HL-60/S4 (cell line): Measurements from ENCODE around the gene PI3.
"Not testable (repeated sequence)": the region's sequence is repeated elsewhere in the genome, so short reads cannot be mapped to it uniquely, and the experiment has no call there.

Experiments
- in situ Hi-C: fragments of 300-500 bp; cut with MboI; formaldehyde crosslinking; loops from 2 replicates; pipeline ENCODE4 v1.14.3; 2022; ENCODE audit warnings: low sequenced_read_pairs

PI3 gene

GRCh38 chr20:45174434-45175364 is at the start of gene PI3:
TSS of gene PI3 (plus strand) at chr20:45174902. CDS start at chr20:45174923, 21 bp downstream.
- in situ Hi-C loops: no loop called here

DNA sequence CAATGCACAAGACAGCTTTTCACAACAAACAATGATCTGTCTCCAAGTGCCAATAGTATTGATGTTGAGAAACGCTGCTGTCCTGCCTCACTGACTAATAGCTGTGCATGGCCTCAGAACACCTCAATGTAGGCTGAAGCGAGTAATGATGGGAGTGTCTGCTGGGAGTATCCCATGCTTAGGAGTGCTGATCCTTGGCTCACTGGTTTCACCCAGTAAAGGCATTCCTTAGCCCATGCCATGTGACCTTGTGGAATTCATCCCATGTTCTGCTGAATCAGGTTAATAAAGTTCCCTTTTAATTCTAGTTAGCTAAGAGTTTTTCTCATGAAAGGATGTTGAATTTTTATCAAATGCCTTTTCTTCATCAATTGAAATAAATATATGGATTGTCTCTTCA is 46.6 kb upstream of the PI3 start:
- in situ Hi-C loops: no loop called here

DNA sequence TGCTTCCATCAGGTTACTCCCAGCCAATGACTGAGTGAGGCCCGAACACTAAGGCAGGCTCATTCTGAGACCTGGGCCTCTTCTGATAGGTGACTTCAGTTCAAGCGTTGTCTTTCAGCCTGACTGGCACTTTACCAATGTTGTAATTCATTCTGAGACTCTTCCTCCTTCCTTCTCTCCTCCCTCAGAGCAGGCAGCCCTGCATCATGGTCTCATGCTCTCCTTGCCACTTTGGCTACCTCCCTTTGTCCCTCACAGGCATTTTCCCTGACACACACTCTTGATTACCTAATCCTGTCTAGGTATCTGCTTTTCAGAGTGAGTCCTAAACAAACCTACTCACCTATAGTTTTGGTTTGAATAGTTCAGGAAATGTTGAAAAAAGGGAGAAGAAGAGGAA is 37.8 kb upstream of the PI3 start:
- in situ Hi-C loops: no loop called here

- in situ Hi-C loops: no loop called here
Measured at GRCh38 chr20:45138561-45139300, 36.0 kb upstream of the PI3 start.

DNA sequence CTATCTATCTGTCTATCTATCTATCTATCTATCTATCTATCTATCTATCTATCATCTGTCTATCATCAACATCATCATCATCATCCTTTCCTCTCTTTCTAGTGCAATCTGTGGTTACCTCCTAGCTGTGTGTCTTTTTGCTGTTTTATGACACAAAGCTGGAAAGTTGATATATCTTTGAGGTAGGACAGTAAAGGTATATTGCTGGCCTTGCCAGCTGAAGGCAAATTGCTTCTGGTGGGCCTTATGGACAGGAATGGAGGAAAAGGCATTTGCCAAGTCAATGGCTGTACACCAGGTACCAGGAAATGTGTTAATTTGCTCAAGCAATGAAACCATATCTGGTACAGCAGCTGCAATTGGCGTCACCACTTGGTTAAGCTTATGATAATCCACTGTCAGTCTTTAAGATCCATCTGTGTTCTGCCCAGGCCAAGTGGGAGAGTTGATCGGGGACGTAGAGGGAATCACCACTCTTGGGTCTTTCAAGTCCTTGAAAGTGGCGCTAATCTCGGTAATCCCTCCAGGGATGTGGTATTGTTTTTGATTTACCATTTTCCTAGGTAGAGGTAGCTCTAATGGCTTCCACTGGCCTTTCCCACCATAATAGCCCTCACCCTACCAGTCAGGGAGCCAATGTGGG is 34.8 kb upstream of the PI3 start:
- in situ Hi-C loops: not testable (repeated sequence)

- in situ Hi-C loops: no loop called here
Measured at GRCh38 chr20:45140836-45141235, 33.9 kb upstream of the PI3 start.

DNA sequence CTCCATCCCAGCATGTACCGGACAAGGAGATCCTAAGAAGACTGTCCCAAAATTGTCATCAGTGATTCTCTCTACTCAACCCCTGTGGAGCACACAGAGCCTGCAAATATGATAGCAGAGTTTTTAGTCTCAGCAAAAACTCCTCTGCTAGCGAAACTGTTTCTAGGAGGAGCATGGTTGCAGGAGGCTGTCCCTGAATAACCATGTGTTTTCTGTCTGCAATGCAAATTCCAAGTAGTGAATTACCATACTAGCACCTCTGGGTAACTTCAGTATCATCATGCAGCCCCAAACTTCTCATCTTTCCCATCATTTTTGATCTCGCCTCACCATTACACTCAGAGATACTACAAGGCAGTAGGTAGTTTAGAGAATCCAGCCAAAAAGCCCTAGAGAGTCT is 25.6 kb upstream of the PI3 start:
- in situ Hi-C loops: no loop called here

GRCh38 chr20:45152405-45152804 is 22.3 kb upstream of the PI3 start:
- in situ Hi-C loops: no loop called here

GRCh38 chr20:45153147-45153546 is 21.6 kb upstream of the PI3 start:
- in situ Hi-C loops: no loop called here

DNA sequence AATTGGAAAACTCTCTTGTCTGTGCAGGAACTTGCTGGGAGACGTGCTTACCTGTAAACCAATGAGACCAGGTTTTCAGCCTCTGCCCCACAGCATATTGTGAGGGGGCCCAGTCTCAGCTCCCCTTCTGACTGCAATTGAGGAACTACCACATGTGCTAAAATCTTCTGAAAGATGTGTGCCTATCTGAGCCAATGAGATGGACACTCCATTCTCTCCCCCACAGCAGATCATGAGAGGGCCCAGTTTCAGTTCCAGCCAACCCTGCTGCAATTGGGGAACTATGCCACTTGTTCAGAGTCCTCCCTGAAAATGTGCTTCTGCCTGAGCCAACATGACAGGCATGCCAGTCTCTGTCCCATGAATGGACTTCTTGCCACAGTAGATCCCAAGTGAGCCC is 20.9 kb upstream of the PI3 start:
- in situ Hi-C loops: no loop called here

- in situ Hi-C loops: no loop called here
Measured at GRCh38 chr20:45154183-45154582, 20.5 kb upstream of the PI3 start.

- in situ Hi-C loops: not testable (repeated sequence)
Measured at GRCh38 chr20:45154794-45155193, 19.9 kb upstream of the PI3 start.

DNA sequence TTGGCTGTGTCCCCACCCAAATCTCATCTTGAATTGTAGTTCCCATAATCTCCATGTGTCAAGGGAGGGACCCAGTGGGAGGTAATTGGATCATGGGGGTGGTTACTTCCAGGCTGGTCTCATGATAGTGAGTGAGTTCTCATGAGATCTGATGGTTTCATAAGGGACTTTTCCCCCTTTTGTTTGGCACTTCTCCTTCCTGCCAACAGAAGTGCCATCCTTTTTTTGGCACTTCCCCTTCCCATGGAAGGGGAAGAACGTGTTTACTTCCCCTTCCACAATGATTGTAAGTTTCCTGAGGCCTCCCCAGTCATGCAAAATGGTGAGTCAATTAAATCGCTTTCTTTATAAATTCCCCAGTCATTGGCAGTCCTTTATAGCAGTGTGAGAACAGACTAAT is 18.0 kb upstream of the PI3 start:
- in situ Hi-C loops: no loop called here

DNA sequence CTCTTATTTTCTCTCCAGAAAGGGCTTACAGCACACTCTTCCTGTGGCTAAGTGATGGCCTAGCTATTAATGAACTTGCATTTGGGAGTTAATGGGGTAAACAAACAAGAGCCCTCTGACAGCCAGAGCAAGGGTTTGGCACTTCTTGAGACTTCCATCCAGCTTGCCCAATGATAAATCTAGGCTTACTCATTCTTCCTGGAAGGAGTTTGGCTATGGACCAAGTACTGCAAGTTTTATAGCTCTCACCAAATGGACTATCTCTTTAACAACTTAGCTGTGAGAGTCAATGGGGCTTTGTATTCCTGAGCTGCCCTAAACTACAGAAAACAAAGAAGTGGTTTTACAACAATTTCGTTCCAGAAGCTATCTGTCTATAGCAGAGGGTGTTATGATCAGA is 16.7 kb upstream of the PI3 start:
- in situ Hi-C loops: no loop called here

DNA sequence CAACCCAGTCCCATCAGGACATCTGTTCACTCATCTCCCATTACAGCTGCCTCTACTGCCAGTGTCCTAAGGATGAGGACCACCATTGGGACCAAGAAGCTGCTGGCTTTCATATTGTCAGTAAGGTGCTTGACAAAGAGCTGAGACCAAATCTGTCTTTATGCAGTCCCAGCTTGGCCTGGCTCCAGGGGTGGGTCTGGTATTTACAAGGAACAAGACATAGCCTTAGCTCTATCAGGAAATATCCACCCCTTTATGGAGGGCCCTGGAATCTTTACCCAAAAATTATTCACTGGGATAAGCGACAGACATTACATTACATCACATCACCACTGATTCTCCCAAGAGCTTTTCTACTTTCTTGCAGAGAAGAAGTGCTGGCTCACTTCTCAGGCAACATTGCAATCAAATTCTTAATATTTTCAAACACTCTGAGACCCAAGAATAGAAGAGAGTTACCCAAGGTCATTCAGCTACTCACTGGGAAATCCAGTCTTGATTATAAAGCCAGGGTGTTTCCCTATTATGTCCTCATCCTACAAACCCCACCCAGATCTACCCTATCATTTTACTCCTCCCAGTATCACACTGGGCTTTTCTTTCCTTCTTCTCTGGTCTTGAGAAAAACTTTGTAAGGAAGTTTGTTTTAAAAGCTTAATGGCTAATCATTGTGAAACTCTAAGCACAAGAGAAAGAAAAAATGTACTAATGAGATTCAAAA is 11.5 kb upstream of the PI3 start:
- in situ Hi-C loops: no loop called here

DNA sequence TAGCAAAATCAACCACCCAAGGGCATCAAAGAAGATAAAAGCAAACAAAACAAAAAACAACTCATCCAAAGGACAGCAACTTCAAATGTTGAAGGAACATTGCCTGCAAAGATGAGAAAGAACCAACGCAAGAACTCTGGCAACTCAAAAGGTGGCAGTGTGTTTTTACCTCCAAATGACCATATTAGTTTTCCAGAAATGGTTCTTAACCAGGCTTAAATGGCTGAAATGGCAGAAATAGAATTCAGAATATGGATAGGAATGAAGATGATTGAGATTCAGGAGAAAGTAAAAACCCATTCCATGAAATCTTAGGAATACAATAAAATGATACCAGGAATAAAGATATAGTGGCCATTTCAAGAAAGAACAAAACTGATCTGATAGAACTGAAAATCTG is 9.8 kb upstream of the PI3 start:
- in situ Hi-C loops: no loop called here

GRCh38 chr20:45173522-45173921 is 1.2 kb upstream of the PI3 start:
- in situ Hi-C loops: no loop called here

GRCh38 chr20:45176526-45177267 is 2.0 kb downstream of the PI3 start:
- in situ Hi-C loops: no loop called here

- in situ Hi-C loops: no loop called here
Measured at GRCh38 chr20:45179166-45179565, 4.5 kb downstream of the PI3 start.

DNA sequence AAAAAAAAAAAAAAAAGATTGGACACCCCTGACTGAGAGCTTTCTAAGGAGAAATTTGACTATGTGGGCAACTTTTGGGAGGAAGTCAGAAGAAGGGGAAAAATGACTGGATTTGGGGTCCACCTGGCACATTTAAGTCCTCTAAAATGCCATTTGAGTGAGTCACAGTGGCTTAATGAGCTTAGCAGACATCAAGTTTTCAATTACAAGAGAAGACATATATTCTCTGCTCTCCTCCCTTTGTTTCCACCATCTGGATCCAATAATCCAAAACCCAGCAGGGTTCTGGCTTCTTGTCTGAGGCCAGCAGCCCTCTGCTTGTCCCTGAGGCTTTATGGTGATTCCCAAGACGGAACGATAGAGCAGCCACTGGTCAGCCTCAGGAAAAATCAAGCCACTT is 6.9 kb downstream of the PI3 start:
- in situ Hi-C loops: no loop called here
